ENCODE measurements around the gene MMP25. TPM values are rescaled to one million over a fixed set of nuclear protein-coding genes. Genes with fewer than 3 reads are reported as not detected.

The MMP25 gene
- total and polyA plus RNA-seq, 2 donors, result 0.80 to 2.9 TPM

DNA sequence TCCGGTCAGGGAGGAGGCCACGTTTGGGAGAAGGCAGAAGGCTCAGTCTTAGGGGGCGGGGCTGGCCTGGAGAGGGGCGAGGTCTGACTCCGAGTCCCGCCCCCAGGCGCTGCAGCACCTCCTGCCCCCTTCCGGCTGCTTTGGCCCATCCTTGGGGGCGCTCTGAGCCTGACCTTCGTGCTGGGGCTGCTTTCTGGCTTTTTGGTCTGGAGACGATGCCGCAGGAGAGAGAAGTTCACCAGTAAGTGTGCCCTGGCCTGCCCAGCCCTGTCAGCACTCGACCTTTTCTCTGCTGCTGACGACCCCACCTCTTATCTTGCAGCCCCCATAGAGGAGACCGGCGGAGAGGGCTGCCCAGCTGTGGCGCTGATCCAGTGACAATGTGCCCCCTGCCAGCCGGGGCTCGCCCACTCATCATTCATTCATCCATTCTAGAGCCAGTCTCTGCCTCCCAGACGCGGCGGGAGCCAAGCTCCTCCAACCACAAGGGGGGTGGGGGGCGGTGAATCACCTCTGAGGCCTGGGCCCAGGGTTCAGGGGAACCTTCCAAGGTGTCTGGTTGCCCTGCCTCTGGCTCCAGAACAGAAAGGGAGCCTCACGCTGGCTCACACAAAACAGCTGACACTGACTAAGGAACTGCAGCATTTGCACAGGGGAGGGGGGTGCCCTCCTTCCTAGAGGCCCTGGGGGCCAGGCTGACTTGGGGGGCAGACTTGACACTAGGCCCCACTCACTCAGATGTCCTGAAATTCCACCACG, 24.7 kb upstream of the MMP25 start:
- 28% methylated on average over 25 of the region's 25 CpGs for WGBS
- DNase-seq (ENCODE audit: low read depth in 6 of 9, low spot score in 9 of 9), result peak in 3 of 9 donors; percentile 61 to 76 (median 64)

DNA sequence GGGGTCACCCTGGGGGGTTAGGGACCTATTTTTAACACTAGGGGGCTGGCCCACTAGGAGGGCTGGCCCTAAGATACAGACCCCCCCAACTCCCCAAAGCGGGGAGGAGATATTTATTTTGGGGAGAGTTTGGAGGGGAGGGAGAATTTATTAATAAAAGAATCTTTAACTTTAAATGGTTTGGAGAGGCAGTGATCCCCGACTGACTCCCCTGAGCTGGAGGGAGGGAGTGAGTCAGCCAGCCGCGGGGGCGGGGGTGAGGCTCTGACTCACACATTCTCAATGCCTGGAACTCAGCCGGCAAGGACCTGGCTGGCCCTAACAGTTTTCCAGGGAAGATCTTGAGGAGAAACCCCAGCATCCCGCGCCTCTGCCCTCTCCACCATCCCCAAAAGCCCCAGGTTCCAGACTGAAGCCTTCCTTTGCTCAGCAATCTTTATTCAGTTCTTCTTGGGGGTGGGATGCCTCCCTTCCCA, 24.1 kb upstream of the MMP25 start:
- H3K4me1 ChIP-seq (ENCODE audit: control insufficient read depth in 2 of 2, insufficient read depth in 2 of 2, low read length in 2 of 2), result peaks cover 38 to 59% of the 10 kb centered on the region in 2 donors
- H3K27me3 ChIP-seq (ENCODE audit: control insufficient read depth in 2 of 2, insufficient read depth in 1 of 2, low read length in 1 of 2), result peaks cover 40 to 56% of the 10 kb centered on the region in 2 donors
- peak overlapping the region; percentile 55 to 69 for H3K27ac ChIP-seq (ENCODE audit: low read depth in 1 of 2, low read length in 1 of 2)
- peak in 1 of 9 donors; percentile 41 for DNase-seq (ENCODE audit: low read depth in 6 of 9, low spot score in 9 of 9)
- WGBS, result 61% methylated on average over 8 of the region's 8 CpGs
- H3K9me3 ChIP-seq (ENCODE audit: control insufficient read depth in 2 of 2, insufficient read depth in 1 of 2, low read length in 1 of 2), result peaks cover 0 to 20% of the 10 kb centered on the region in 2 donors
- no peak overlapping the region for H3K4me3 ChIP-seq (ENCODE audit: low read length in 2 of 2)
- peaks cover 14 to 16% of the 10 kb centered on the region in 2 donors for H3K36me3 ChIP-seq (ENCODE audit: control insufficient read depth in 2 of 2, insufficient read depth in 2 of 2, low read length in 1 of 2)

More for the DNA sequence above, 24.7 kb upstream of the MMP25 start:
- H3K27ac ChIP-seq (ENCODE audit: low read depth in 1 of 2, low read length in 1 of 2), result peak overlapping the region; percentile 55 to 69
- peaks cover 8 to 10% of the 10 kb centered on the region in 2 donors for H3K36me3 ChIP-seq (ENCODE audit: control insufficient read depth in 2 of 2, insufficient read depth in 2 of 2, low read length in 1 of 2)
- peak overlapping the region; percentile 38 to 60 for H3K4me3 ChIP-seq (ENCODE audit: low read length in 2 of 2)
- H3K4me1 ChIP-seq (ENCODE audit: control insufficient read depth in 2 of 2, insufficient read depth in 2 of 2, low read length in 2 of 2), result peaks cover 38 to 59% of the 10 kb centered on the region in 2 donors
- peaks cover 42 to 61% of the 10 kb centered on the region in 2 donors for H3K27me3 ChIP-seq (ENCODE audit: control insufficient read depth in 2 of 2, insufficient read depth in 1 of 2, low read length in 1 of 2)
- H3K9me3 ChIP-seq (ENCODE audit: control insufficient read depth in 2 of 2, insufficient read depth in 1 of 2, low read length in 1 of 2), result peaks cover 0 to 16% of the 10 kb centered on the region in 2 donors

DNA sequence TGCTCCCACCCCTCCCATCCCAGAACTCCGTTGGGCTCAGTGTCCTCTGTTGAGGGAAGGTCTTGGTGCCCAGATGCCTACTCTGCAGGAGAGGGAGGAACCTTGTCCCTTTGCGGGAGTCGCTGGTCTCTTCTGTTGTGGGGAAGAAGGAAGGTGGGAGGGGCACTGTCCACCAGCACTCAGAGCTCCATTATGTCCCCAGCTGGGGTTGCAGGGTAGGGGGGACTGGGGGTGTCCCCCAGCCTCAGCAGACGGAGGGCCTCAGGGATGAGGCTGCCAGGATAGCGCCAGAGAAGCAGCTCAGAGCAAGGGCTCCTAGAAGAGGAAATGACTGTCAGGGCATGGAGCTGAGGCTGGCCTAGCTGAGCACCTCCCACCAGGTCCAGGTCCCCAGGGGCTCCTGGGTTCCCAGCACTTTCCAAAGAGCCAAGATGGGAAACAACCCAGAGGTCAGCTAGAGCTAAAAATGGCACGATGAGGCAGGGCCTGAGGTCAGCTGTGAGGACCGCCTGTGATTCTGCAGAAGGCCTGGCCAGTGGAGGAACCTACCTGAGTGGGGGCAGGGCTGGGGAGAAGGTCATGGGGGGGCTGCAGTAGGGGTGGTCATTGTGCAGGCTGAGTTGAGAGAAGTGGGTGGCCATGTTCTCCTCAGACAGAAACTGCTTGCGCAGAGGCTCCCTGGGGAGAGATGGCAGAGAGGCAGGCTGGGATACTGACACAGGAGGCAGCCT, 23.5 kb upstream of the MMP25 start:
- peaks cover 0 to 19% of the 10 kb centered on the region in 2 donors for H3K9me3 ChIP-seq (ENCODE audit: control insufficient read depth in 2 of 2, insufficient read depth in 1 of 2, low read length in 1 of 2)
- WGBS, result 78% methylated on average over 8 of the region's 8 CpGs
- H3K36me3 ChIP-seq (ENCODE audit: control insufficient read depth in 2 of 2, insufficient read depth in 2 of 2, low read length in 1 of 2), result peaks cover 16 to 21% of the 10 kb centered on the region in 2 donors
- H3K27me3 ChIP-seq (ENCODE audit: control insufficient read depth in 2 of 2, insufficient read depth in 1 of 2, low read length in 1 of 2), result peaks cover 34 to 50% of the 10 kb centered on the region in 2 donors
- no peak for DNase-seq (ENCODE audit: low read depth in 6 of 9, low spot score in 9 of 9)
- H3K4me1 ChIP-seq (ENCODE audit: control insufficient read depth in 2 of 2, insufficient read depth in 2 of 2, low read length in 2 of 2), result peaks cover 40 to 62% of the 10 kb centered on the region in 2 donors
- H3K27ac ChIP-seq (ENCODE audit: low read depth in 1 of 2, low read length in 1 of 2), result peak overlapping the region; percentile 53 to 68
- H3K4me3 ChIP-seq (ENCODE audit: low read length in 2 of 2), result peak overlapping the region in 1 of 2 donors; percentile 79

DNA sequence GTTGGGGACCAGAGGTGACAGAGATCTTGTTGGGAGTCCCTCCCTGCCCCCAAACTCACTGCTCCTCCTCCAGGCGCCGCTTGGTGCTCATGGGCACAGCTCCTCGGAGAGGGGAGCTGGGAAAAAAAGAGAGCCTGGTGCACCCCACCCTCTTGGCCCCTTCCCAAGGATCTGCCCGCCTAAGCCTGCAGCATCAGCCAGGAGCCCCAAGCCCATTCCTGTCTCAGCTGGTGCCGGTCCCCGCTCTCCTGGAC, 23.0 kb upstream of the MMP25 start:
- no peak for DNase-seq (ENCODE audit: low read depth in 6 of 9, low spot score in 9 of 9)
- WGBS, result 64% methylated on average over 6 of the region's 6 CpGs
- Histone ChIP-seq H3K4me3 (ENCODE audit: low read length in 2 of 2) (peak overlapping the region; percentile 79 to 85), H3K27me3 (ENCODE audit: control insufficient read depth in 2 of 2, insufficient read depth in 1 of 2, low read length in 1 of 2) (peaks cover 30 to 47% of the 10 kb centered on the region in 2 donors), H3K36me3 (ENCODE audit: control insufficient read depth in 2 of 2, insufficient read depth in 2 of 2, low read length in 1 of 2) (peaks cover 16 to 21% of the 10 kb centered on the region in 2 donors), H3K27ac (ENCODE audit: low read depth in 1 of 2, low read length in 1 of 2) (peak overlapping the region; percentile 85 to 92), H3K4me1 (ENCODE audit: control insufficient read depth in 2 of 2, insufficient read depth in 2 of 2, low read length in 2 of 2) (peaks cover 40 to 61% of the 10 kb centered on the region in 2 donors), H3K9me3 (ENCODE audit: control insufficient read depth in 2 of 2, insufficient read depth in 1 of 2, low read length in 1 of 2) (peaks cover 0 to 19% of the 10 kb centered on the region in 2 donors)

DNA sequence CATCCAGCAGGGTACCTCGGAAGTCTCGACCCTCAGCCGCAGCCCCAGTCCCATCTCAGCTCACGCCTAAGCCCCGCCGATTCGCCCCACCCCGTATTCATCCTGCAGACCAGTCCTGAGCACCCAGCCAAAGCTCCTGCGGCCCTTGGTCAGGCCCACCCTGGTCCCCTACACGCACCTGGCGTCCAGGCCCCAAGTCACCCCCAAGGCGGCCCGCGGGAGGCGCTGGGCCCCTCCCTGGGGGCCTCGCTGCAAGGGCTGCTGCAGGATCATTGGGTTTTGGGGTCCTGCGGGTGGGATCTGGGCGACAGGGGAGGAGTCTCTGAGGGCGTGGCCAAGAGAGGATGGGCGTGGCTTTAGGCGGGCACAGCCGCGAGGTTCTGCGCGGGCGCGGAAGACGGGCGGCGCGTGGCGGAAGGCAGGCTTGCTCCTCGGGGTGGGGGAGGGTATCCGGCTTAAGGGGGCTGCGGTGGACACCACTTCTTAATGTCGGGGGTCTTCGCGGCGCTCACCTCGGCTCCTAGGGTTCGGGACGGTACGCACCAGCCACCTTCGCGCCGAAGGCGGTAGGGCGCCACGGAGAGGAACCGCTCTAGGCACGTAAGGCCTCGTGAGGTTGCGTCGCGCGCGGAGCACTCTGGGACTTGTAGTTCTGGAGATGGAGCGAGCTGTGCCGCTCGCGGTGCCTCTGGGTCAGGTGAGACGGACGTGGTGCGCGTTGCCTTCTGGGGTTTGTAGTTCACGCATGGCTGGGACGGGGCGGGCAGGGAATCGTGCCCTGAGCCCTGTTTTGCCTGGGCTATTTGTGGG, 22.5 kb upstream of the MMP25 start, which contains the start of the genes HCFC1R1 and THOC6:
HCFC1R1 (minus strand) TSS at position 274 of the 810 bp plus-strand sequence; CDS start at position 273, 1 bp downstream.
THOC6 (plus strand) TSS at position 367 of the 810 bp plus-strand sequence; CDS start at position 659, 292 bp downstream.
- H3K4me1 ChIP-seq (ENCODE audit: control insufficient read depth in 2 of 2, insufficient read depth in 2 of 2, low read length in 2 of 2), result peaks cover 43 to 66% of the 10 kb centered on the region in 2 donors
- peaks cover 16 to 21% of the 10 kb centered on the region in 2 donors for H3K36me3 ChIP-seq (ENCODE audit: control insufficient read depth in 2 of 2, insufficient read depth in 2 of 2, low read length in 1 of 2)
- peak; percentile 96 to 99 (median 98) for DNase-seq (ENCODE audit: low read depth in 6 of 9, low spot score in 9 of 9)
- H3K27me3 ChIP-seq (ENCODE audit: control insufficient read depth in 2 of 2, insufficient read depth in 1 of 2, low read length in 1 of 2), result peaks cover 30 to 47% of the 10 kb centered on the region in 2 donors
- peaks cover 0 to 24% of the 10 kb centered on the region in 2 donors for H3K9me3 ChIP-seq (ENCODE audit: control insufficient read depth in 2 of 2, insufficient read depth in 1 of 2, low read length in 1 of 2)
- peak within 1 kb of the TSS; percentile 79 to 85 for H3K4me3 ChIP-seq (ENCODE audit: low read length in 2 of 2)
- 2% methylated on average over 69 of the region's 69 CpGs for WGBS
- peak within 1 kb of the TSS; percentile 85 to 92 for H3K27ac ChIP-seq (ENCODE audit: low read depth in 1 of 2, low read length in 1 of 2)

DNA sequence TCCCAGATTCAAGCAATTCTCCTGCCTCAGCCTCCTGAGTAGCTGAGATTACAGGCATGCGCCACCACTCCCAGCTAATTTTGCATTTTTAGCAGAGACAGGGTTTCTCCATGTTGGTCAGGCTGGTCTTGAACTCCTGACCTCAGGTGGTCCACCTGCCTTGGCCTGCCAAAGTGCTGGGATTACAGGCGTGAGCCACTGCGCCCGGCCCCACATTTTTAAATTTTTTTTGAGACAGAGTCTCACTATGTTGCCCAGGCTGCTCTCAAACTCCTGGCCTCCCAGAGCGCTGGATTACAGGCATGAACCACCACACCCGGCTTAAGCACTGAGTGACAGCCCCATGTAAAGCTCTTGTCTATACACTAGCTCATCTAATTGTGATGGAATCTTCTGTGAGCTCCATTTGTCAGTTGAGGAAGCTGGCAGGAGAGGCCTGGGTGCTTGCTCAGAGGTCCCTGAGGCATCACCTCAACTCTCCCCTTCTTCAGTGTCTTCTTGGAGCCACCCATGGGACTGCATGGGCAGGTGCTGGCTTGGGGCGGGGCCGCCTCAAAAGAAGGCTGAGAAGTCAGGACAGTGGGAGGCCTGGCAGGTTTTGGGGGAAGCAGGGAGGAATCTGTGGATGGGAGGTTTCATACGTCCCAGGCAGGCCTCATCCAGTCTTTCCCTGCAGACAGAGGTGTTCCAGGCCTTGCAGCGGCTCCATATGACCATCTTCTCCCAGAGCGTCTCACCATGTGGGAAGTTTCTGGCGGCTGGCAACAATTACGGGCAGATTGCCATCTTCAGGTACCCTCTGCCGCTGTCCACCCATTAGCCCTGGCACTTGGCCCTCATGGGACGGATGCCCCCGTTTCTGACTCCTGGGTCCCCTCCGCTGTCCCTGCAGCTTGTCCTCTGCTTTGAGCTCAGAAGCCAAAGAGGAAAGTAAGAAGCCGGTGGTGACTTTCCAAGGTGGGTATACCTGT, 21.0 kb upstream of the MMP25 start:
- Histone ChIP-seq H3K27me3 (ENCODE audit: control insufficient read depth in 2 of 2, insufficient read depth in 1 of 2, low read length in 1 of 2) (peaks cover 30 to 47% of the 10 kb centered on the region in 2 donors), H3K4me1 (ENCODE audit: control insufficient read depth in 2 of 2, insufficient read depth in 2 of 2, low read length in 2 of 2) (peaks cover 42 to 71% of the 10 kb centered on the region in 2 donors), H3K27ac (ENCODE audit: low read depth in 1 of 2, low read length in 1 of 2) (no peak overlapping the region), H3K9me3 (ENCODE audit: control insufficient read depth in 2 of 2, insufficient read depth in 1 of 2, low read length in 1 of 2) (peaks cover 0 to 30% of the 10 kb centered on the region in 2 donors), H3K4me3 (ENCODE audit: low read length in 2 of 2) (no peak overlapping the region), H3K36me3 (ENCODE audit: control insufficient read depth in 2 of 2, insufficient read depth in 2 of 2, low read length in 1 of 2) (peaks cover 16 to 21% of the 10 kb centered on the region in 2 donors)
- WGBS, result 98% methylated on average over 18 of the region's 18 CpGs
- DNase-seq (ENCODE audit: low read depth in 6 of 9, low spot score in 9 of 9), result no peak

DNA sequence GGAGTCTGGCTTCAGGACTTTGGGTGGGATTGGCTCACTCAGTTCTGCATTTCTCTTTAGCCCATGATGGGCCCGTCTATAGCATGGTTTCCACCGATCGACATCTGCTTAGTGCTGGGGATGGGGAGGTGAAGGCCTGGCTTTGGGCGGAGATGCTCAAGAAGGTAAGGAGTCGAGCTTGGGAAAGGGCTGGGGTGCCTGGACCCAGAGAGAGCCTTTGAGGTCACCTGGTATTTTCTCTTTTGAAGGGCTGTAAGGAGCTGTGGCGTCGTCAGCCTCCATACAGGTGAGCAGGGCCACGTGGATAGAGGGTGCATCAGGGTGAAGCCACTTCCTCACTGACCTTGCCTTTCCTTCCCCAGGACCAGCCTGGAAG, 20.4 kb upstream of the MMP25 start:
- H3K4me1 ChIP-seq (ENCODE audit: control insufficient read depth in 2 of 2, insufficient read depth in 2 of 2, low read length in 2 of 2), result peaks cover 36 to 64% of the 10 kb centered on the region in 2 donors
- peaks cover 0 to 27% of the 10 kb centered on the region in 2 donors for H3K9me3 ChIP-seq (ENCODE audit: control insufficient read depth in 2 of 2, insufficient read depth in 1 of 2, low read length in 1 of 2)
- no peak overlapping the region for H3K27ac ChIP-seq (ENCODE audit: low read depth in 1 of 2, low read length in 1 of 2)
- H3K36me3 ChIP-seq (ENCODE audit: control insufficient read depth in 2 of 2, insufficient read depth in 2 of 2, low read length in 1 of 2), result peaks cover 16 to 21% of the 10 kb centered on the region in 2 donors
- WGBS, result 97% methylated on average over 8 of the region's 8 CpGs
- no peak for DNase-seq (ENCODE audit: low read depth in 6 of 9, low spot score in 9 of 9)
- peaks cover 30 to 47% of the 10 kb centered on the region in 2 donors for H3K27me3 ChIP-seq (ENCODE audit: control insufficient read depth in 2 of 2, insufficient read depth in 1 of 2, low read length in 1 of 2)
- no peak overlapping the region for H3K4me3 ChIP-seq (ENCODE audit: low read length in 2 of 2)
